Mammary epithelial cell (primary cell): ENCODE results near the gene DNAH7.

Experiments
- CTCF ChIP-seq, 2 donors: IDR thresholded peaks in 1 of 2; conservative IDR thresholded peaks in 1 of 2; 2 replicates each; pipeline ENCODE4 v1.5.1; 2011 to 2012; ENCODE audit warnings: inconsistent platforms in 2 of 2, low read length in 2 of 2, mild to moderate bottlenecking in 2 of 2, control low read depth in 1 of 2, low read depth in 1 of 2; ENCODE audit not compliant: insufficient read depth in 1 of 2; ENCODE audit errors: extremely low read depth in 1 of 2
- EZH2 ChIP-seq: IDR thresholded peaks from 2 replicates; pipeline ENCODE4 v1.6.1; 2012; ENCODE audit warnings: low read length, inconsistent platforms, borderline replicate concordance

DNA sequence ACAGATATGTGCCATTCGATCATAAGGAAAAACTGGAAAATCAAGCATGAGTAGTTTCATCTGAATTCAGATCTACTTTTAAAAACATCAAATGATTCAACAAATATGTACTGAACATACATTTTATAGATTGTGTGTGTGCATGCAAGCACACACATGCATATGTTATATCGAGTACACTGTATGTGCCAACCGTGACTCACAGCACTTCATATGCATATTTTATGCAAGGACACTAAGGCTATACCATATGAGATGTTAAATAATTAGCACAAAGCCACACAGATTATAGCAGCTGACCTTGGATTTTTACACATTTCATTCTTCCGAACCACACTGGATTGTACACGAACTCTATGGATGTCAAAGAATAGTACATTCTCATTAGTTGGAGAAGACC is 161.2 kb downstream of the DNAH7 start:
- TF ChIP-seq CTCF (conservative IDR thresholded peaks at IDR 0.05 in 1 of 2, IDR thresholded peaks at IDR 0.05 in 1 of 2; ENCODE audit: extremely low read depth in 1 of 2, insufficient read depth in 1 of 2, low read depth in 1 of 2, low read length in 2 of 2) (no peak), EZH2 (no peak)
